GM15510 (cell line): ENCODE measurements around the gene MDGA2.

Source experiments
- POLR2A ChIP-seq: IDR thresholded peaks from 3 replicates; pipeline ENCODE4 v1.6.1; 2011; ENCODE audit warnings: borderline replicate concordance; ENCODE audit not compliant: insufficient read length; ENCODE audit errors: extremely low read depth

The MDGA2 gene

GRCh38 chr14:47660158-47660557, 15.2 kb downstream of the MDGA2 start:
- no peak for TF ChIP-seq POLR2A

- TF ChIP-seq POLR2A: no peak
Observed at GRCh38 chr14:47658041-47658440, 17.4 kb downstream of the MDGA2 start.

GRCh38 chr14:47657143-47657542, 18.3 kb downstream of the MDGA2 start:
- no peak for TF ChIP-seq POLR2A

DNA sequence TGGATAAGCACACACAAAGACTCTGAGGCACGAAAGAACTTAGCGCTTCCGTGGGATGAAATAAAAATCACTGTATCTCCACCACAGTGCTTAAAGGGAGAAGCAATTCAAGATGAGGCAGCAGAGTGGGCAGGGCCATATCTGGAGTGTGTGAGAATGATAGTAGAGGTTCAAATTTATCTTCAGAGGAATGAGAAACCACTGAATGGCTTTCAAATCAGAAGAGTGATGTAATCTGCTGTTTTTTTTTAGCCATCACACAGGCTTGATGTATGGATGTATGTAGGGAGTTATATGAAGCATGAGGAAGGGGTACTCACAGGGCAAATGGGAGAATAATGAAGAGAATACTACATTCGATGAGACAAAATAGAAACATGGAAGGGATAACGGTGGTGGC, 24.1 kb downstream of the MDGA2 start:
- no peak for TF ChIP-seq POLR2A

DNA sequence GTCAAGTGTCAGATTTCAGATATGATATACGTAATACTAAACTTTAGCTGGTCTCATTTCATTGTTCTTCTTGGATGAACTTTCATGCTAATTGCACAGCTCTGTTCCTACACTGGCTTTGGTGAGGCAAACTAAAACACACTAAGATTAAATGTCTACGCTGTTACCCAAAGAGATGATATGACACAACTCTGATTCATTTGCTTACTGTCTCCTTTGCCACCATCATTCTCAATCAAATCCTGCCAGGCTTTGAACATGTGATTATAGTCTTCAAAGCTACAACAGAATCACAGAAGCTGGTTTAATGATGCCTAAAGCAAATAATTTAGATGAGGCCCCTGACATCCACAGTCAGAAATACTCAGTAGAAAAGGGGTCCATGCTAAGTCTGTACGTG, 37.7 kb downstream of the MDGA2 start:
- TF ChIP-seq POLR2A: no peak

GRCh38 chr14:47626151-47627035, 49.0 kb downstream of the MDGA2 start:
- TF ChIP-seq POLR2A: no peak

DNA sequence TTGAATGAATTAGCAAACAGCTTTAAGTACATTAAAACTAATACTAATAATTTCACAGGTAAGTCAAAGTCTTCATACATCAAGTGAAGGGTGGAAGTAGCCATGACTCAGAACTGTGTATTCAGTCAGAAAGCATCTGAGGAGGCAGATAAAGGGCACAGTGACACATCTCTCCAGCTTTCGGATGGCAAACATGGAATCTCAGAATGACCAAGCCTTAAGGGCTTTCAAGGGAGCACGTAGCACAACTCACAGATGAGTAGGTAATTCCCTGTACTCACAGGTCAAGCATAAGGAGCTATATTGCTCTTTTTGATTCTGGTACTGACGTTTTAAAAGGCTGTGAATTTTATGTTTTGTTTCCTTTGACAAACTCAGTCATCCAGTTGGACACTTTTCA, 56.0 kb downstream of the MDGA2 start:
- no peak for TF ChIP-seq POLR2A

- TF ChIP-seq POLR2A: no peak
Observed at GRCh38 chr14:47606566-47606965, 68.8 kb downstream of the MDGA2 start.

GRCh38 chr14:47596860-47597259, 78.5 kb downstream of the MDGA2 start:
- TF ChIP-seq POLR2A: no peak

GRCh38 chr14:47596232-47596631, 79.2 kb downstream of the MDGA2 start:
- TF ChIP-seq POLR2A: no peak

- TF ChIP-seq POLR2A: no peak
Observed at GRCh38 chr14:47595552-47595951, 79.9 kb downstream of the MDGA2 start.

- no peak for TF ChIP-seq POLR2A
Observed at GRCh38 chr14:47590767-47591495, 84.5 kb downstream of the MDGA2 start.

DNA sequence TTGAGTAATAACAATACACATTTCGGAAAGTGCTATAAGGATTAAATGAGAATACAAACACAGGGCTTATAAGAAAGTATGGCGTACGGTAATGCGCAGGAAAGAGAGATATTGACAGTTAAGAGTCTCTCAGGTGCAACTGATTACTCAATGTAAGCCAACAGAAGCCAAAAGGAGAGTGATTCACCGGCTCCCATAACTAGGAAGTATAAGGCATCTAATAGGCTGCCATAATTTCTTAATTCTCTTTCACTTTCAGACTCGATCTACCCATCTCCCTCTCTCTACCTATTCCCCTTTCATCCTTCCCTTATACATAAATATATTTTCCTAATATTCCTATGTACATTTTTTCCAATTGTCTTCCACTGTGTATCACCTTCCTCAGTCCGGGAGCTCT, 90.0 kb downstream of the MDGA2 start:
- TF ChIP-seq POLR2A: no peak

DNA sequence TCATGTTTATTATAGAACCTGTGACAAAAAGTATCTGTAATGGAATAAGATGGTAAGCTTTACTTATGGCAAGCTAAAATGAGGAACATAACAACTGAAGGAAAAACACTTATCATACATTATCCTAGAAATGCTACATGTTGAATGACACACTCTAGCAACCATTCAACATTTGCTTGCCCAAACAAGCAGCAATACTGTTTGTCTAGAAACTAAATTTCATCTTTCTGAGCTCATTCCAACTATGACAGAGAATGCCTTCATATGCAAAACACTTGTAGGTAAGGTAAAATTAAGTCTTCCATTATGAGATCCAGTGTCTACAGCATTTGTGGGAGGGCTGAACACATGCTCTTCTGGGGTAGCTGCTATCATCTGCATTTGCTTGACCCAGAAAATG, 108.1 kb downstream of the MDGA2 start:
- no peak for TF ChIP-seq POLR2A

DNA sequence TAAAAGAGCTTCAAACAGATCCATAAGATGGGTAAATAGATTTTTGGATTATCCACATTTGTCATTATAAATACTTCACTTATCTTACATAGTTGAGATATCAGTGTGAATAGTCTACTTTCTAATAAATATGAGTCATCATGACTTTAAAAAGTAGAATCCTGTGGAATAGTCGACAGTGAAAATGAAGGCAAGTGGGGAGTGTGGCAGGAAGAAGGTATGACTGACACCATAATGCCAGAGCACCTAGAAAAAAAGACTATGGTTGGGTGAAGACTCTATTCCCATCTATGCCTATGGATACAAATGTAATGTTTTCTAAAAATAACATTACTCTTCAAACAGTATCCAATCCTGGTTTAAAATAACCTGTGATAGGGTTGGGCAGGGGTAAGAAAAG, 117.5 kb downstream of the MDGA2 start:
- TF ChIP-seq POLR2A: no peak

DNA sequence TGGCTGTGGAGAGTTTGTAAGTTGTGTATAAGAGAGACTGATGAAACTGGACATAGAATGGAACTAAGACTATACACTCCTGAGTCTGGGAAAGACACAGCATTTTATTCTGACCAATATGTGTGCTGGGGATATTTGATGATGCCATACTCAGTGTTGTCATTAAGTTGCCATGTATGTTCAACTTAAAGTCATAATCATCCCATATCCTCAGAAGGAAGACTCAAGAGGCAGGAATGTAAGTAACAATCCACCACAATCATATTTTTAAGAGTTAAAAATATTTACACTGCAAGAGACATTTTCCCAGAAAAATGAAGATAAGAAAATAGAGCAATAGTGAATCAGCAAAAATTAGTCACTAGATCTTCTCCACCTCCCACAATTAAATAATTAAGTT, 120.1 kb downstream of the MDGA2 start:
- TF ChIP-seq POLR2A: no peak

DNA sequence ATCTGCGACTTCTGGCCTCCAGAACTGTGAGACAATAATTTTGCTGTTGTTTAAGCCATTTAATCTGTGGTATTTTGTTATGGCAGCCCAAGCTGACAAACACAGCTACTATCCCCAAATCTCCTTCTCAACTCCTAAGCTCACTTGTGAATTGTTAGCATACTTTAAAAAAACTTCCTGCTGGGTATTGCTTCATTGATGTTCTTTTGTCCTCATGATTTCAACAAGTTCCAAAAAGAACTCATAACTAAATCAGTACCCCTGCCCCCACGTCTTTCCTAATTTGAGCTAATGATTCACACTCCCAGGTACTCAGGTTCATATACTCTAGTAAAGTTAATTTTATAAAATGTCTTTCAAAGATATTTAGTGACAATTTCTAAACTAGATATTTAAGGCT, 125.5 kb downstream of the MDGA2 start:
- no peak for TF ChIP-seq POLR2A

DNA sequence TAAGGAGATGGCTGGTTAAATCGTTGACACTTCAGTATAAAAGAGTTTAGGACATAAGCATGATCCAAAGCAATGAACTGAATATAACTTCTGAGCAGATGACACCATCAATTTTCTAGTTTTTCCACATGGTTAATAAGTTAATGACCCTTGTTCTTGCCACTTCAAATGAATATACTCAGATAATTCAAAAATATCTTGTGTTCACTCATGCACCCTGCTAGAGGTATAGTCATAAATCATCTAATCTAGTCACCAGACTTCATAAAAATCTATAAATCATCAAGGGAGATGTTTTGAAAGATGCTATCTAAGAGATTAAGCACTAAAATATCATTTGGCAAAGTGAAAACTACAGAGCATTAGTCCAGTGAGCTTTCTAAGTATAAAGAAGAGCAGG, 131.9 kb downstream of the MDGA2 start:
- no peak for TF ChIP-seq POLR2A
